Spleen (tissue), 11 donors: Measurements from ENCODE around the gene TRUB1. TPM values are rescaled to one million over a fixed set of nuclear protein-coding genes. Genes with fewer than 3 reads are reported as not detected.

ENCODE experiments used
- DNase-seq: peaks from one replicate; pipeline ENCODE4 v3.0.0-alpha.2; 2020
- H3K27ac ChIP-seq, 8 donors: fragments of 200-600 bp; sonication (generic) in 7 of 8; 1 replicate in 4 of 8; 2 replicates in 4 of 8; pipeline versions ENCODE4 v1.5.0 to v1.8.0; 2016 to 2021; ENCODE audit warnings: inconsistent platforms in 4 of 8, mild to moderate bottlenecking in 4 of 8, moderate library complexity in 1 of 8
- H3K27me3 ChIP-seq, 7 donors: fragments of 200-600 bp; sonication (generic) in 6 of 7; replicated peaks in 1 of 7; 1 replicate in 4 of 7; 2 replicates in 3 of 7; pipeline versions ENCODE4 v1.5.0 to v1.8.0; 2016 to 2021; ENCODE audit warnings: inconsistent platforms in 3 of 7, mild to moderate bottlenecking in 1 of 7
- H3K36me3 ChIP-seq, 6 donors: fragments of 200-600 bp; sonication (generic) in 5 of 6; 1 replicate in 4 of 6; 2 replicates in 2 of 6; pipeline versions ENCODE4 v1.5.0 to v1.8.0; 2016 to 2021; ENCODE audit warnings: inconsistent platforms in 2 of 6
- H3K4me1 ChIP-seq, 6 donors: fragments of 200-600 bp; sonication (generic) in 5 of 6; 1 replicate in 3 of 6; 2 replicates in 3 of 6; pipeline versions ENCODE4 v1.5.0 to v1.8.0; 2016 to 2021; ENCODE audit warnings: inconsistent platforms in 3 of 6
- H3K4me3 ChIP-seq, 8 donors: fragments of 200-600 bp; sonication (generic) in 7 of 8; 1 replicate in 4 of 8; 2 replicates in 4 of 8; pipeline versions ENCODE4 v1.5.0 to v1.8.0; 2016 to 2021; ENCODE audit warnings: inconsistent platforms in 4 of 8, mild to moderate bottlenecking in 4 of 8, moderate library complexity in 2 of 8
- H3K9me3 ChIP-seq, 8 donors: fragments of 200-600 bp; sonication (generic) in 7 of 8; 1 replicate in 4 of 8; 2 replicates in 4 of 8; pipeline versions ENCODE4 v1.5.0 to v1.8.0; 2016 to 2021; ENCODE audit warnings: inconsistent platforms in 4 of 8
- POLR2A ChIP-seq, 3 donors: fragments of 450-650 bp; IDR thresholded peaks; one replicate each; pipeline ENCODE4 v1.5.1; 2017; ENCODE audit warnings: antibody characterized with exemption in 3 of 3, mild to moderate bottlenecking in 1 of 3
- POLR2AphosphoS5 ChIP-seq, 3 donors: sonication (generic); formaldehyde crosslinking; IDR thresholded peaks; one replicate each; pipeline ENCODE4 v1.5.1; 2017; ENCODE audit warnings: antibody characterized with exemption in 3 of 3
- whole genome bisulfite sequencing, 5 donors: extraction: QIAGEN DNeasy Blood & Tissue Kit in 3 of 5; methylation state at CpG; one replicate each; pipeline versions ENCODE4 v1.1.5 to v1.1.7; 2013 to 2018; 5-methylcytosine and 5-hydroxymethylcytosine counted together
- intact Hi-C: fragments of 100-400 bp; cut with DNase I; formaldehyde crosslinking; loops from one replicate; pipeline ENCODE4 v1.15.0; 2023; ENCODE audit warnings: low total_unique reads
- polyA plus RNA-seq, 3 donors: library from polyadenylated mRNA; stranded (reverse); fragments of 200-250 nt; gene quantifications; one replicate each; pipeline ENCODE4 v1.2.1, GENCODE V29; 2013
- total RNA-seq, 7 donors: library from RNA; depleted of rRNA in 3 of 7; stranded (reverse); fragments of >200 nt in 3 of 7; fragmentation: NEBNext Ultra II Directional in 4 of 7; extraction: Animal tissue kit (Norgen Biotek cat#: 25700) in 4 of 7; gene quantifications; one replicate each; pipeline versions ENCODE4 v1.1.0 to v1.2.1, GENCODE V29; 2016 to 2021
- TF ChIP-seq, protein P1 (sequence below), 11 experiments: fragments of 200-600 bp in 7 of 11; fragments of 450-650 bp in 4 of 11; sonication (generic) in 4 of 11; IDR thresholded peaks in 8 of 11; conservative IDR thresholded peaks in 3 of 11; 1 replicate in 7 of 11; 2 replicates in 4 of 11; pipeline versions ENCODE4 v1.4.0 to v1.8.0; 2016 to 2021; ENCODE audit warnings: antibody characterized with exemption in 11 of 11, inconsistent platforms in 4 of 11, mild to moderate bottlenecking in 1 of 11
- donor health status: healthy with polysubstance abuse.
- donor health status: DM: no; HTN: no; CAD: no; lungs with moderate emphysema.
- donor health status: DM: no; HTN: no; CAD: no.
- donor health status: Bipolar disorder and iron deficiency.
- donor health status: healthy.
- donor health status: DM: no; HTN: no; CAD: no.
- donor health status: DM: yes; HTN: yes; CAD: no.

The TRUB1 gene
- total and polyA plus RNA-seq, 10 donors = 4.8 to 22.8 (median 12.8) TPM

GRCh38 chr10:114953047-114953446 lies 15.1 kb downstream of the TRUB1 start:
- no peak overlapping the region for H3K4me3 ChIP-seq
- TF ChIP-seq POLR2A (IDR thresholded peaks at IDR 0.05) = no peak
- no peak for TF ChIP-seq POLR2AphosphoS5 (IDR thresholded peaks at IDR 0.05)
- TF ChIP-seq, protein P1, sequence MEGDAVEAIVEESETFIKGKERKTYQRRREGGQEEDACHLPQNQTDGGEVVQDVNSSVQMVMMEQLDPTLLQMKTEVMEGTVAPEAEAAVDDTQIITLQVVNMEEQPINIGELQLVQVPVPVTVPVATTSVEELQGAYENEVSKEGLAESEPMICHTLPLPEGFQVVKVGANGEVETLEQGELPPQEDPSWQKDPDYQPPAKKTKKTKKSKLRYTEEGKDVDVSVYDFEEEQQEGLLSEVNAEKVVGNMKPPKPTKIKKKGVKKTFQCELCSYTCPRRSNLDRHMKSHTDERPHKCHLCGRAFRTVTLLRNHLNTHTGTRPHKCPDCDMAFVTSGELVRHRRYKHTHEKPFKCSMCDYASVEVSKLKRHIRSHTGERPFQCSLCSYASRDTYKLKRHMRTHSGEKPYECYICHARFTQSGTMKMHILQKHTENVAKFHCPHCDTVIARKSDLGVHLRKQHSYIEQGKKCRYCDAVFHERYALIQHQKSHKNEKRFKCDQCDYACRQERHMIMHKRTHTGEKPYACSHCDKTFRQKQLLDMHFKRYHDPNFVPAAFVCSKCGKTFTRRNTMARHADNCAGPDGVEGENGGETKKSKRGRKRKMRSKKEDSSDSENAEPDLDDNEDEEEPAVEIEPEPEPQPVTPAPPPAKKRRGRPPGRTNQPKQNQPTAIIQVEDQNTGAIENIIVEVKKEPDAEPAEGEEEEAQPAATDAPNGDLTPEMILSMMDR (IDR thresholded peaks at IDR 0.05 in 8 of 11, conservative IDR thresholded peaks at IDR 0.05 in 3 of 11) = no peak
- H3K4me1 ChIP-seq = no peaks in the 10 kb centered on the region
- 79 to 86% (median 82%) methylated on average over 4 of the region's 4 CpGs for WGBS, 5 donors
- no peaks in the 10 kb centered on the region for H3K9me3 ChIP-seq
- H3K36me3 ChIP-seq = peaks cover 0 to 61% (median under 1%) of the 10 kb centered on the region in 6 donors
- intact Hi-C loops = no loop called here
- DNase-seq = no peak
- H3K27ac ChIP-seq = no peak overlapping the region
- H3K27me3 ChIP-seq = no peaks in the 10 kb centered on the region

GRCh38 chr10:114955984-114956383 lies 18.0 kb downstream of the TRUB1 start:
- Histone ChIP-seq H3K4me3 (no peak overlapping the region), H3K36me3 (peaks cover 0 to 51% (median 2%) of the 10 kb centered on the region in 6 donors), H3K27ac (no peak overlapping the region), H3K4me1 (no peaks in the 10 kb centered on the region), H3K27me3 (no peaks in the 10 kb centered on the region), H3K9me3 (no peaks in the 10 kb centered on the region)
- WGBS, 5 donors = 92 to 98% (median 96%) methylated on average over 4 of the region's 4 CpGs
- TF ChIP-seq POLR2A (IDR thresholded peaks at IDR 0.05) = no peak
- TF ChIP-seq POLR2AphosphoS5 (IDR thresholded peaks at IDR 0.05) = no peak
- TF ChIP-seq, protein P1 (IDR thresholded peaks at IDR 0.05 in 8 of 11, conservative IDR thresholded peaks at IDR 0.05 in 3 of 11) = no peak
- DNase-seq = no peak
- intact Hi-C loops = no loop called here

- TF ChIP-seq, protein P1 (IDR thresholded peaks at IDR 0.05 in 8 of 11, conservative IDR thresholded peaks at IDR 0.05 in 3 of 11) = no peak
- no peak for TF ChIP-seq POLR2AphosphoS5 (IDR thresholded peaks at IDR 0.05)
- TF ChIP-seq POLR2A (IDR thresholded peaks at IDR 0.05) = no peak
- H3K36me3 ChIP-seq = peaks cover 0 to 51% (median 2%) of the 10 kb centered on the region in 6 donors
- no peak overlapping the region for H3K4me3 ChIP-seq
- H3K9me3 ChIP-seq = no peaks in the 10 kb centered on the region
- no peak for DNase-seq
- 78 to 89% (median 82%) methylated on average over 2 of the region's 2 CpGs for WGBS, 5 donors
- no peaks in the 10 kb centered on the region for H3K4me1 ChIP-seq
- no peaks in the 10 kb centered on the region for H3K27me3 ChIP-seq
- no peak overlapping the region for H3K27ac ChIP-seq
- intact Hi-C loops = no loop called here
Observed at GRCh38 chr10:114956466-114956865, 18.5 kb downstream of the TRUB1 start.

GRCh38 chr10:114957122-114957521 lies 19.1 kb downstream of the TRUB1 start:
- no peaks in the 10 kb centered on the region for H3K27me3 ChIP-seq
- 77 to 94% (median 88%) methylated on average over 1 of the region's 1 CpG for WGBS, 5 donors
- no peak overlapping the region for H3K4me3 ChIP-seq
- no peak overlapping the region for H3K27ac ChIP-seq
- no peaks in the 10 kb centered on the region for H3K9me3 ChIP-seq
- peaks cover 0 to 49% (median 2%) of the 10 kb centered on the region in 6 donors for H3K36me3 ChIP-seq
- no peaks in the 10 kb centered on the region for H3K4me1 ChIP-seq
- TF ChIP-seq POLR2A (IDR thresholded peaks at IDR 0.05) = no peak
- TF ChIP-seq, protein P1 (IDR thresholded peaks at IDR 0.05 in 8 of 11, conservative IDR thresholded peaks at IDR 0.05 in 3 of 11) = no peak
- no peak for TF ChIP-seq POLR2AphosphoS5 (IDR thresholded peaks at IDR 0.05)
- intact Hi-C loops = no loop called here
- DNase-seq = no peak
